Heart right ventricle (tissue), 16 donors: ENCODE measurements around the gene SGSM2. TPM values are rescaled to one million over a fixed set of nuclear protein-coding genes. Genes with fewer than 3 reads are reported as not detected.

ENCODE experiments used
- ATAC-seq, 8 donors: fragments of 200-7000 bp; cut with Tn5 transposase; one replicate each; pipeline ENCODE4 v1.9.1; 2020; ENCODE audit warnings: mild to moderate bottlenecking in 8 of 8, moderate library complexity in 8 of 8, moderate number of reproducible peaks in 1 of 8
- DNase-seq, 2 donors: peaks; one replicate each; pipeline ENCODE4 v3.0.0-alpha.2; 2020
- H3K27ac ChIP-seq, 10 donors: fragments of 200-600 bp; sonication (generic) in 2 of 10; one replicate each; pipeline versions ENCODE4 v1.5.0 to v1.8.0; 2020 to 2022; ENCODE audit warnings: mild to moderate bottlenecking in 3 of 10
- H3K27me3 ChIP-seq, 7 donors: fragments of 200-600 bp; one replicate each; pipeline ENCODE4 v1.8.0; 2021 to 2022; ENCODE audit warnings: mild to moderate bottlenecking in 2 of 7
- H3K36me3 ChIP-seq, 9 donors: fragments of 200-600 bp; sonication (generic) in 1 of 9; one replicate each; pipeline versions ENCODE4 v1.5.0 to v1.8.0; 2020 to 2022; ENCODE audit warnings: mild to moderate bottlenecking in 2 of 9
- H3K4me1 ChIP-seq, 9 donors: fragments of 200-600 bp; sonication (generic) in 1 of 9; one replicate each; pipeline versions ENCODE4 v1.5.0 to v1.8.0; 2020 to 2022; ENCODE audit warnings: mild to moderate bottlenecking in 4 of 9
- H3K4me3 ChIP-seq, 10 donors: fragments of 200-600 bp; sonication (generic) in 2 of 10; one replicate each; pipeline versions ENCODE4 v1.5.0 to v1.8.0; 2020 to 2022; ENCODE audit warnings: mild to moderate bottlenecking in 7 of 10, moderate library complexity in 2 of 10
- H3K9me3 ChIP-seq, 11 donors: fragments of 200-600 bp in 10 of 11; sonication (generic) in 2 of 11; one replicate each; pipeline versions ENCODE4 v1.5.0 to v1.8.0; 2013 to 2022; ENCODE audit warnings: mild to moderate bottlenecking in 2 of 11, control low read depth in 1 of 11, moderate library complexity in 1 of 11
- whole genome bisulfite sequencing, 2 donors: extraction: QIAGEN DNeasy Blood & Tissue Kit; methylation state at CpG; one replicate each; pipeline ENCODE4 v1.1.7; 2013; ENCODE audit warnings: inconsistent platforms in 1 of 2; 5-methylcytosine and 5-hydroxymethylcytosine counted together
- intact Hi-C, 10 donors: fragments of 100-400 bp; cut with DNase I; formaldehyde crosslinking; loops; one replicate each; pipeline versions ENCODE4 v1.11.1 to v1.14.2; 2022
- polyA plus RNA-seq, 2 donors: library from polyadenylated mRNA; stranded (reverse); fragments of 200-250 nt; gene quantifications; one replicate each; pipeline ENCODE4 v1.2.3, GENCODE V29; 2013
- total RNA-seq, 10 donors: library from RNA; stranded (reverse); fragmentation: NEBNext Ultra II Directional in 3 of 10; extraction: Animal tissue kit (Norgen Biotek cat#: 25700) in 3 of 10; gene quantifications; one replicate each; pipeline versions ENCODE4 v1.2.1 to v1.2.4, GENCODE V29; 2021 to 2023
- TF ChIP-seq, protein P1 (sequence below), 9 donors: fragments of 200-600 bp; sonication (generic) in 2 of 9; IDR thresholded peaks; one replicate each; pipeline versions ENCODE4 v1.5.0 to v1.8.0; 2021 to 2022; ENCODE audit warnings: antibody characterized with exemption in 9 of 9, mild to moderate bottlenecking in 5 of 9, moderate library complexity in 1 of 9
- donor health status: Arrhythmogenic right ventricular cardiomyopathy.
- donor health status: ischemic (EF 13 %, LVEDD 7.1; RV severe dilation, severe dysfunction).
- donor health status: healthy with polysubstance abuse.
- donor health status: DM: no; HTN: yes; CAD: no.
- donor health status: DM: no; HTN: no; CAD: no.
- donor health status: ischemic (EF 25% LVEDD 6.9; RV normal size, moderate dysfunction).
- donor health status: ischemic (EF 25% LVEDD 5.7; RV mildly dilated, moderate dysfunction).
- donor health status: healthy.
- donor health status: DM: yes; HTN: yes; CAD: no.
- donor health status: Ischemic cardiomyopathy.
- donor health status: ischemic (EF 35%, LVEDD 5.7; RV mildly dilated, moderate dysfunction).
- donor health status: nonischemic (EF 11% LVEDD 7.7; RV severe dilation, severe dysfunction).
- donor health status: DM: yes; HTN: yes; CAD: no.
- donor health status: PGD.
- donor health status: ischemic (EF 29% LVEDD 5.4; RV normal size, mild dysfunction).
- donor health status: nonischemic (EF 23%, LVEDD 6.1; RV moderate dilation, normal function).

The SGSM2 gene
- total and polyA plus RNA-seq, 12 donors, result 21.0 to 75.1 (median 27.0) TPM

- DNase-seq (peak; percentile 96), ATAC-seq (peak; percentile 59 to 76 (median 66))
- Histone ChIP-seq H3K4me1 (peaks cover 47 to 67% (median 64%) of the 10 kb centered on the region in 9 donors), H3K27ac (peak overlapping the region; percentile 92 to 100 (median 99)), H3K27me3 (no peaks in the 10 kb centered on the region), H3K36me3 (peaks cover 0 to 18% (median 0%) of the 10 kb centered on the region in 9 donors), H3K9me3 (no peaks in the 10 kb centered on the region), H3K4me3 (peak overlapping the region; percentile 64 to 97 (median 70))
- intact Hi-C loops, result loop anchor here in 3 of 10 donors (1.0 to 10.0 kb wide), 4 partner anchors 9 to 338 kb away; partner anchors contain the start of genes MNT (in 2 of the 3) and HIC1 (in 1 of the 3)
- TF ChIP-seq, protein P1, sequence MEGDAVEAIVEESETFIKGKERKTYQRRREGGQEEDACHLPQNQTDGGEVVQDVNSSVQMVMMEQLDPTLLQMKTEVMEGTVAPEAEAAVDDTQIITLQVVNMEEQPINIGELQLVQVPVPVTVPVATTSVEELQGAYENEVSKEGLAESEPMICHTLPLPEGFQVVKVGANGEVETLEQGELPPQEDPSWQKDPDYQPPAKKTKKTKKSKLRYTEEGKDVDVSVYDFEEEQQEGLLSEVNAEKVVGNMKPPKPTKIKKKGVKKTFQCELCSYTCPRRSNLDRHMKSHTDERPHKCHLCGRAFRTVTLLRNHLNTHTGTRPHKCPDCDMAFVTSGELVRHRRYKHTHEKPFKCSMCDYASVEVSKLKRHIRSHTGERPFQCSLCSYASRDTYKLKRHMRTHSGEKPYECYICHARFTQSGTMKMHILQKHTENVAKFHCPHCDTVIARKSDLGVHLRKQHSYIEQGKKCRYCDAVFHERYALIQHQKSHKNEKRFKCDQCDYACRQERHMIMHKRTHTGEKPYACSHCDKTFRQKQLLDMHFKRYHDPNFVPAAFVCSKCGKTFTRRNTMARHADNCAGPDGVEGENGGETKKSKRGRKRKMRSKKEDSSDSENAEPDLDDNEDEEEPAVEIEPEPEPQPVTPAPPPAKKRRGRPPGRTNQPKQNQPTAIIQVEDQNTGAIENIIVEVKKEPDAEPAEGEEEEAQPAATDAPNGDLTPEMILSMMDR (IDR thresholded peaks at IDR 0.05), result no peak
- WGBS, 2 donors, result 1% methylated on average over 62 to 83 of the region's 83 CpGs
Observed at GRCh38 chr17:2392252-2393173, 55.2 kb downstream of the SGSM2 start.

GRCh38 chr17:2393174-2393953, 56.1 kb downstream of the SGSM2 start:
- TF ChIP-seq, protein P1 (IDR thresholded peaks at IDR 0.05), result no peak
- H3K27ac ChIP-seq, result peak overlapping the region; percentile 92 to 100 (median 99)
- intact Hi-C loops, result loop anchor here in 3 of 10 donors (1.0 to 10.0 kb wide), 4 partner anchors 8 to 339 kb away; partner anchors contain the start of genes HIC1 (in 1 of the 3) and MNT (in 1 of the 3)
- ATAC-seq (peak; percentile 37 to 66 (median 54)), DNase-seq (peak; percentile 87 to 94)
- no peaks in the 10 kb centered on the region for H3K27me3 ChIP-seq
- peaks cover 55 to 76% (median 72%) of the 10 kb centered on the region in 9 donors for H3K4me1 ChIP-seq
- H3K4me3 ChIP-seq, result peak overlapping the region; percentile 64 to 97 (median 70)
- WGBS, 2 donors, result 0% methylated on average over 78 to 97 of the region's 99 CpGs
- no peaks in the 10 kb centered on the region for H3K9me3 ChIP-seq
- peaks cover 0 to 11% (median 0%) of the 10 kb centered on the region in 9 donors for H3K36me3 ChIP-seq

- no peak for DNase-seq
- H3K36me3 ChIP-seq, result peaks cover 0 to 11% (median 0%) of the 10 kb centered on the region in 9 donors
- peaks cover 60 to 83% (median 78%) of the 10 kb centered on the region in 9 donors for H3K4me1 ChIP-seq
- ATAC-seq, result no peak
- 21 to 32% methylated on average over 32 to 53 of the region's 53 CpGs for WGBS, 2 donors
- TF ChIP-seq, protein P1 (IDR thresholded peaks at IDR 0.05), result no peak
- H3K9me3 ChIP-seq, result no peaks in the 10 kb centered on the region
- peak overlapping the region in 9 of 10 donors; percentile 20 to 97 (median 70) for H3K4me3 ChIP-seq
- intact Hi-C loops, result loop anchor here in 3 of 10 donors (1.0 to 10.0 kb wide), 4 partner anchors 7 to 339 kb away; partner anchors contain the start of genes HIC1 (in 1 of the 3) and MNT (in 1 of the 3)
- H3K27ac ChIP-seq, result peak overlapping the region; percentile 92 to 100 (median 99)
- H3K27me3 ChIP-seq, result no peaks in the 10 kb centered on the region
Observed at GRCh38 chr17:2393954-2394749, 56.9 kb downstream of the SGSM2 start.
